Measurements from ENCODE around the gene CBY1.

Gene CBY1

GRCh38 chr22:38656256-38657044 lies at the start of gene CBY1, which contains the start of gene FAM227A:
Gene CBY1 (plus strand): TSS chr22:38656638. CDS start chr22:38668055, 11,417 bp downstream.
Gene FAM227A (minus strand): TSS chr22:38656392. CDS start chr22:38650168, 6,224 bp downstream.
- TF ChIP-seq CTCF (IDR thresholded peaks at IDR 0.05; ENCODE audit: borderline replicate concordance, control extremely low read depth, extremely low read depth, insufficient read depth, missing control alignments), result no peak
- in situ Hi-C loops (cut with MboI; ENCODE audit: low sequenced_read_pairs, unreplicated experiment), result no loop called here

GRCh38 chr22:38607680-38608079 lies 48.8 kb upstream of the CBY1 start:
- no peak for TF ChIP-seq CTCF (IDR thresholded peaks at IDR 0.05; ENCODE audit: borderline replicate concordance, control extremely low read depth, extremely low read depth, insufficient read depth, missing control alignments)
- in situ Hi-C loops (cut with MboI; ENCODE audit: low sequenced_read_pairs, unreplicated experiment), result no loop called here
- no peak for DNase-seq (ENCODE audit: low spot score)

More at GRCh38 chr22:38656256-38657044, at the start of gene CBY1, which contains the start of gene FAM227A:
- DNase-seq (ENCODE audit: low spot score), result peak; percentile 98

- TF ChIP-seq CTCF (IDR thresholded peaks at IDR 0.05; ENCODE audit: borderline replicate concordance, control extremely low read depth, extremely low read depth, insufficient read depth, missing control alignments), result no peak
Measured at GRCh38 chr22:38608992-38609750, 47.3 kb upstream of the CBY1 start.

GRCh38 chr22:38610234-38610633 lies 46.2 kb upstream of the CBY1 start:
- TF ChIP-seq CTCF (IDR thresholded peaks at IDR 0.05; ENCODE audit: borderline replicate concordance, control extremely low read depth, extremely low read depth, insufficient read depth, missing control alignments), result no peak
- no peak for DNase-seq (ENCODE audit: low spot score)

More at GRCh38 chr22:38608992-38609750, 47.3 kb upstream of the CBY1 start:
- in situ Hi-C loops (cut with MboI; ENCODE audit: low sequenced_read_pairs, unreplicated experiment), result no loop called here
- no peak for DNase-seq (ENCODE audit: low spot score)

GRCh38 chr22:38611559-38611958 lies 44.9 kb upstream of the CBY1 start:
- no peak for TF ChIP-seq CTCF (IDR thresholded peaks at IDR 0.05; ENCODE audit: borderline replicate concordance, control extremely low read depth, extremely low read depth, insufficient read depth, missing control alignments)
- DNase-seq (ENCODE audit: low spot score), result no peak
- in situ Hi-C loops (cut with MboI; ENCODE audit: low sequenced_read_pairs, unreplicated experiment), result no loop called here

More at GRCh38 chr22:38610234-38610633, 46.2 kb upstream of the CBY1 start:
- in situ Hi-C loops (cut with MboI; ENCODE audit: low sequenced_read_pairs, unreplicated experiment), result no loop called here

- no peak for DNase-seq (ENCODE audit: low spot score)
- in situ Hi-C loops (cut with MboI; ENCODE audit: low sequenced_read_pairs, unreplicated experiment), result no loop called here
- no peak for TF ChIP-seq CTCF (IDR thresholded peaks at IDR 0.05; ENCODE audit: borderline replicate concordance, control extremely low read depth, extremely low read depth, insufficient read depth, missing control alignments)
Measured at GRCh38 chr22:38612217-38613006, 44.0 kb upstream of the CBY1 start.

All from GM13976 (cell line).